WTC11 (cell line): ENCODE data around the gene ZMIZ1.

Experiments used
- CTCF ChIP-seq: fragments of 200-600 bp; IDR thresholded peaks from 2 replicates; pipeline ENCODE4 v1.8.0; 2022; ENCODE audit warnings: antibody characterized with exemption
- E2F4 ChIP-seq: sonication (generic); formaldehyde crosslinking; IDR thresholded peaks from 2 replicates; pipeline ENCODE4 v1.8.1; 2022; ENCODE audit warnings: low read depth, mild to moderate bottlenecking, moderate library complexity, missing genetic modification reagents, borderline replicate concordance
- E2F5 ChIP-seq: sonication (generic); formaldehyde crosslinking; IDR thresholded peaks from 2 replicates; pipeline ENCODE4 v1.8.1; 2022; ENCODE audit warnings: mild to moderate bottlenecking, moderate library complexity, missing genetic modification reagents
- FOXJ3 ChIP-seq: sonication (generic); formaldehyde crosslinking; IDR thresholded peaks from 2 replicates; pipeline ENCODE4 v1.9.0; 2021; ENCODE audit warnings: missing genetic modification reagents, mild to moderate bottlenecking, borderline replicate concordance
- FOXP1 ChIP-seq: sonication (generic); formaldehyde crosslinking; IDR thresholded peaks from 2 replicates; pipeline ENCODE4 v1.8.0; 2022; ENCODE audit warnings: missing genetic modification reagents, mild to moderate bottlenecking, moderate library complexity, borderline replicate concordance
- GABPB1 ChIP-seq: sonication (generic); formaldehyde crosslinking; IDR thresholded peaks from 2 replicates; pipeline ENCODE4 v1.8.1; 2023; ENCODE audit warnings: mild to moderate bottlenecking, missing genetic modification reagents
- JAZF1 ChIP-seq: fragments of 250-450 bp; sonication (Bioruptor Pico); IDR thresholded peaks from 2 replicates; pipeline ENCODE4 v1.9.0; 2021; ENCODE audit warnings: moderate library complexity, mild to moderate bottlenecking, inconsistent platforms
- MAX ChIP-seq: sonication (generic); formaldehyde crosslinking; IDR thresholded peaks from 2 replicates; pipeline ENCODE4 v1.8.0; 2022; ENCODE audit warnings: mild to moderate bottlenecking, missing genetic modification reagents
- NFYB ChIP-seq: sonication (generic); formaldehyde crosslinking; conservative IDR thresholded peaks from 2 replicates; pipeline ENCODE4 v1.8.0; 2022; ENCODE audit warnings: low read depth, missing genetic modification reagents
- NR2C2 ChIP-seq: sonication (generic); formaldehyde crosslinking; IDR thresholded peaks from 2 replicates; pipeline ENCODE4 v1.8.0; 2022; ENCODE audit warnings: mild to moderate bottlenecking, missing genetic modification reagents
- RELA ChIP-seq: sonication (generic); formaldehyde crosslinking; IDR thresholded peaks from 2 replicates; pipeline ENCODE4 v1.8.1; 2022; ENCODE audit warnings: missing genetic modification reagents, mild to moderate bottlenecking, borderline replicate concordance
- ZBTB43 ChIP-seq: sonication (generic); formaldehyde crosslinking; IDR thresholded peaks from 2 replicates; pipeline ENCODE4 v1.8.1; 2023; ENCODE audit warnings: mild to moderate bottlenecking, missing genetic modification reagents
- ZNF396 ChIP-seq: fragments of 250-450 bp; sonication (Bioruptor Pico); IDR thresholded peaks from 2 replicates; pipeline ENCODE4 v1.8.0; 2021; ENCODE audit warnings: mild to moderate bottlenecking, moderate library complexity, borderline replicate concordance
- ZNF512 ChIP-seq: sonication (generic); formaldehyde crosslinking; IDR thresholded peaks from 2 replicates; pipeline ENCODE4 v1.8.1; 2022; ENCODE audit warnings: missing genetic modification reagents, borderline replicate concordance

- TF ChIP-seq FOXJ3 (CRISPR knock-in tag) (no peak), E2F5 (CRISPR knock-in tag) (no peak), CTCF (no peak), NFYB (CRISPR knock-in tag) (no peak), FOXP1 (CRISPR knock-in tag) (no peak), RELA (no peak), ZNF396 (no peak), E2F4 (no peak), NR2C2 (no peak), ZBTB43 (CRISPR knock-in tag) (no peak), MAX (no peak), ZNF512 (no peak), JAZF1 (CRISPR knock-in tag) (no peak), GABPB1 (no peak)
These were observed 257.8 kb downstream of the ZMIZ1 start for GRCh38 chr10:79326361-79327089.
